SK-N-SH treated with all-trans-retinoic acid at 6 μM for 48 hours (cell line): ENCODE measurements around the gene CCDC124.

Experiments
- ATAC-seq: fragments of 200-7000 bp; cut with Tn5 transposase; 3 replicates; pipeline ENCODE4 v1.9.1; 2020; ENCODE audit warnings: mild to moderate bottlenecking, moderate library complexity
- ARNTL ChIP-seq: fragments of 450-650 bp; formaldehyde crosslinking; IDR thresholded peaks from 2 replicates; pipeline ENCODE4 v1.5.0; 2020; ENCODE audit warnings: low read depth, mild to moderate bottlenecking, moderate library complexity, borderline replicate concordance
- BACH2 ChIP-seq: fragments of 250-450 bp; sonication (Bioruptor Pico); IDR thresholded peaks from 2 replicates; pipeline ENCODE4 v1.9.0; 2021; ENCODE audit warnings: mild to moderate bottlenecking, borderline replicate concordance
- CREB5 ChIP-seq: fragments of 250-450 bp; sonication (Bioruptor Pico); IDR thresholded peaks from 2 replicates; pipeline ENCODE4 v1.5.1; 2020; ENCODE audit warnings: low read depth, mild to moderate bottlenecking, moderate library complexity
- CSDC2 ChIP-seq: fragments of 250-450 bp; sonication (Bioruptor Pico); IDR thresholded peaks from 2 replicates; pipeline ENCODE4 v1.5.0; 2020; ENCODE audit warnings: mild to moderate bottlenecking, moderate library complexity
- CSRNP3 ChIP-seq: fragments of 250-450 bp; sonication (Bioruptor Pico); IDR thresholded peaks from 2 replicates; pipeline ENCODE4 v1.5.1; 2021; ENCODE audit warnings: mild to moderate bottlenecking, moderate library complexity
- ESRRG ChIP-seq: fragments of 250-450 bp; sonication (Bioruptor Pico); IDR thresholded peaks from 2 replicates; pipeline ENCODE4 v1.6.1; 2021; ENCODE audit warnings: mild to moderate bottlenecking
- GLIS3 ChIP-seq: fragments of 250-450 bp; sonication (Bioruptor Pico); IDR thresholded peaks from 2 replicates; pipeline ENCODE4 v1.5.0; 2020; ENCODE audit warnings: mild to moderate bottlenecking, moderate library complexity
- ISL1 ChIP-seq: fragments of 250-450 bp; sonication (Bioruptor Pico); IDR thresholded peaks from 2 replicates; pipeline ENCODE4 v2.1.2; 2022; ENCODE audit warnings: mild to moderate bottlenecking, moderate library complexity
- OSR1 ChIP-seq: fragments of 250-450 bp; sonication (Bioruptor Pico); IDR thresholded peaks from 2 replicates; pipeline ENCODE4 v1.8.0; 2022; ENCODE audit warnings: moderate library complexity, mild to moderate bottlenecking, inconsistent platforms
- POU6F1 ChIP-seq: fragments of 250-450 bp; sonication (Bioruptor Pico); IDR thresholded peaks from 2 replicates; pipeline ENCODE4 v1.8.0; 2021; ENCODE audit warnings: low read depth, mild to moderate bottlenecking, moderate library complexity, borderline replicate concordance
- PPARA ChIP-seq: fragments of 250-450 bp; sonication (Bioruptor Pico); IDR thresholded peaks from 2 replicates; pipeline ENCODE4 v1.5.0; 2020; ENCODE audit warnings: mild to moderate bottlenecking, borderline replicate concordance
- RARB ChIP-seq: fragments of 250-450 bp; sonication (Bioruptor Pico); IDR thresholded peaks from 2 replicates; pipeline ENCODE4 v1.8.0; 2021; ENCODE audit warnings: mild to moderate bottlenecking, moderate library complexity
- SNAI2 ChIP-seq: fragments of 250-450 bp; sonication (Bioruptor Pico); IDR thresholded peaks from 2 replicates; pipeline ENCODE4 v1.5.0; 2020; ENCODE audit warnings: mild to moderate bottlenecking, moderate library complexity
- TOX ChIP-seq: fragments of 250-450 bp; sonication (Bioruptor Pico); IDR thresholded peaks from 2 replicates; pipeline ENCODE4 v1.8.0; 2021; ENCODE audit warnings: mild to moderate bottlenecking, moderate library complexity, borderline replicate concordance
- TSHZ2 ChIP-seq: fragments of 250-450 bp; sonication (Bioruptor Pico); IDR thresholded peaks from 2 replicates; pipeline ENCODE4 v1.5.0; 2020; ENCODE audit warnings: mild to moderate bottlenecking, moderate library complexity
- ZC3H10 ChIP-seq: fragments of 250-450 bp; sonication (Bioruptor Pico); IDR thresholded peaks from 2 replicates; pipeline ENCODE4 v1.5.1; 2021; ENCODE audit warnings: mild to moderate bottlenecking, moderate library complexity
- ZFP3 ChIP-seq: fragments of 250-450 bp; sonication (Bioruptor Pico); IDR thresholded peaks from 2 replicates; pipeline ENCODE4 v1.5.0; 2020; ENCODE audit warnings: mild to moderate bottlenecking, moderate library complexity
- ZFP30 ChIP-seq: fragments of 450-650 bp; formaldehyde crosslinking; IDR thresholded peaks from 2 replicates; pipeline ENCODE4 v1.5.0; 2022; ENCODE audit warnings: mild to moderate bottlenecking, moderate library complexity
- ZNF70 ChIP-seq: fragments of 450-650 bp; formaldehyde crosslinking; IDR thresholded peaks from 2 replicates; pipeline ENCODE4 v1.5.0; 2020; ENCODE audit warnings: mild to moderate bottlenecking, moderate library complexity
- ZNF8 ChIP-seq: fragments of 450-650 bp; formaldehyde crosslinking; IDR thresholded peaks from 2 replicates; pipeline ENCODE4 v1.5.0; 2020; ENCODE audit warnings: mild to moderate bottlenecking, moderate library complexity

CCDC124 gene

GRCh38 chr19:17948514-17948900 lies 15.7 kb downstream of the CCDC124 start:
- TF ChIP-seq CREB5 (CRISPR knock-in tag) (no peak), TOX (CRISPR knock-in tag) (no peak), PPARA (no peak), RARB (CRISPR knock-in tag) (no peak), ESRRG (CRISPR knock-in tag) (no peak), ZNF70 (no peak), ZNF8 (no peak)
- ATAC-seq: no peak

GRCh38 chr19:17948931-17949930 lies 16.4 kb downstream of the CCDC124 start:
- no peak for TF ChIP-seq CSRNP3
- TF ChIP-seq ZFP3 (CRISPR knock-in tag): no peak
- no peak for TF ChIP-seq TOX (CRISPR knock-in tag)
- no peak for TF ChIP-seq ZNF8
- TF ChIP-seq ISL1: no peak
- TF ChIP-seq POU6F1 (CRISPR knock-in tag): no peak
- no peak for TF ChIP-seq PPARA
- no peak for TF ChIP-seq SNAI2 (CRISPR knock-in tag)
- TF ChIP-seq CSDC2: no peak
- TF ChIP-seq TSHZ2 (CRISPR knock-in tag): no peak
- no peak for TF ChIP-seq ESRRG (CRISPR knock-in tag)
- TF ChIP-seq ZNF70: no peak
- no peak for TF ChIP-seq CREB5 (CRISPR knock-in tag)
- no peak for TF ChIP-seq OSR1
- TF ChIP-seq ZFP30 (CRISPR knock-in tag): no peak
- no peak for ATAC-seq

GRCh38 chr19:17949956-17950309 lies 17.1 kb downstream of the CCDC124 start:
- no peak for ATAC-seq
- no peak for TF ChIP-seq ESRRG (CRISPR knock-in tag)
- TF ChIP-seq TOX (CRISPR knock-in tag): no peak
- TF ChIP-seq PPARA: no peak
- TF ChIP-seq GLIS3 (CRISPR knock-in tag): no peak
- no peak for TF ChIP-seq OSR1
- TF ChIP-seq ZNF70: no peak
- TF ChIP-seq CSRNP3: no peak
- TF ChIP-seq ARNTL: no peak
- no peak for TF ChIP-seq ZC3H10
- no peak for TF ChIP-seq BACH2 (CRISPR knock-in tag)
- TF ChIP-seq TSHZ2 (CRISPR knock-in tag): no peak
- TF ChIP-seq ISL1: no peak
- TF ChIP-seq SNAI2 (CRISPR knock-in tag): no peak
- TF ChIP-seq, all 23 proteins: peak for 0
